Upper lobe of right lung (tissue), 1 donor: ENCODE measurements around the gene XCL2. TPM values are rescaled to one million over a fixed set of nuclear protein-coding genes. Genes with fewer than 3 reads are reported as not detected.

Experiments used
- ATAC-seq: fragments of 200-7000 bp; cut with Tn5 transposase; one replicate; pipeline ENCODE4 v1.9.1; 2020; ENCODE audit warnings: mild to moderate bottlenecking, moderate library complexity
- DNase-seq: peaks from one replicate; pipeline ENCODE4 v3.0.0-alpha.2; 2020
- H3K27ac ChIP-seq: fragments of 200-600 bp; one replicate; pipeline ENCODE4 v1.8.0; 2022
- H3K27me3 ChIP-seq: fragments of 200-600 bp; one replicate; pipeline ENCODE4 v1.8.0; 2022; ENCODE audit warnings: mild to moderate bottlenecking
- H3K36me3 ChIP-seq: fragments of 200-600 bp; one replicate; pipeline ENCODE4 v1.8.0; 2022
- H3K4me1 ChIP-seq: fragments of 200-600 bp; one replicate; pipeline ENCODE4 v1.8.0; 2022
- H3K4me3 ChIP-seq: fragments of 200-600 bp; one replicate; pipeline ENCODE4 v1.8.0; 2022; ENCODE audit warnings: mild to moderate bottlenecking
- H3K9me3 ChIP-seq: fragments of 200-600 bp; one replicate; pipeline ENCODE4 v1.8.0; 2022
- intact Hi-C: fragments of 100-400 bp; cut with DNase I; formaldehyde crosslinking; loops from one replicate; pipeline ENCODE4 v1.11.0; 2022
- total RNA-seq: library from RNA; stranded (reverse); fragmentation: NEBNext Ultra II Directional; extraction: Animal tissue kit (Norgen Biotek cat#: 25700); gene quantifications from one replicate; pipeline ENCODE4 v1.2.1, GENCODE V29; 2021
- TF ChIP-seq, protein P1 (sequence below): fragments of 200-600 bp; IDR thresholded peaks from one replicate; pipeline ENCODE4 v1.8.0; 2022; ENCODE audit warnings: antibody characterized with exemption
- donor health status: DM: no; HTN: yes; CAD: no; lungs with severe emphysema.

Gene XCL2
- total RNA-seq, 1 donor from 2014 or later: 2.0 TPM

DNA sequence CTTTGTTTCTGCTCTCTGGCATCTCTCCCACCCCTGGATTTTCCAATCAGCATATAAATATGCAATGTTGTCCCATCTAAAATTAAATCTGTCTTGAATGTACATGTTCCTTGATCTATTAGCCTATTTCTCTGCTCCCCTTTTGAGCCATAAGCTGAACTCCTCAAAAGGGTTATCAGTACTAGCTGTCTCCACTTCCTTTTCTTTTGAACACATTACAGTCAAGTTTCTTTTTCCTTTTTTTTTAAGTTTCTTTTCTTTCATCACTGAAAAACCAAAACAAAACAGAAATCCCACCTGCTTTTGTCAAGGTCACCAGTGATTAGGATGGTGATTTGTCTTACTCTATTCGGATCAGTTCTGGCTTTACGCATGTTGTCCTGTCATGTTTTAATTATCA, 29.3 kb downstream of the XCL2 start:
- Histone ChIP-seq H3K4me3 (no peak overlapping the region), H3K36me3 (no peaks in the 10 kb centered on the region), H3K27me3 (no peaks in the 10 kb centered on the region), H3K27ac (no peak overlapping the region), H3K4me1 (peaks cover 11% of the 10 kb centered on the region), H3K9me3 (no peaks in the 10 kb centered on the region)
- DNase-seq: no peak
- TF ChIP-seq, protein P1, sequence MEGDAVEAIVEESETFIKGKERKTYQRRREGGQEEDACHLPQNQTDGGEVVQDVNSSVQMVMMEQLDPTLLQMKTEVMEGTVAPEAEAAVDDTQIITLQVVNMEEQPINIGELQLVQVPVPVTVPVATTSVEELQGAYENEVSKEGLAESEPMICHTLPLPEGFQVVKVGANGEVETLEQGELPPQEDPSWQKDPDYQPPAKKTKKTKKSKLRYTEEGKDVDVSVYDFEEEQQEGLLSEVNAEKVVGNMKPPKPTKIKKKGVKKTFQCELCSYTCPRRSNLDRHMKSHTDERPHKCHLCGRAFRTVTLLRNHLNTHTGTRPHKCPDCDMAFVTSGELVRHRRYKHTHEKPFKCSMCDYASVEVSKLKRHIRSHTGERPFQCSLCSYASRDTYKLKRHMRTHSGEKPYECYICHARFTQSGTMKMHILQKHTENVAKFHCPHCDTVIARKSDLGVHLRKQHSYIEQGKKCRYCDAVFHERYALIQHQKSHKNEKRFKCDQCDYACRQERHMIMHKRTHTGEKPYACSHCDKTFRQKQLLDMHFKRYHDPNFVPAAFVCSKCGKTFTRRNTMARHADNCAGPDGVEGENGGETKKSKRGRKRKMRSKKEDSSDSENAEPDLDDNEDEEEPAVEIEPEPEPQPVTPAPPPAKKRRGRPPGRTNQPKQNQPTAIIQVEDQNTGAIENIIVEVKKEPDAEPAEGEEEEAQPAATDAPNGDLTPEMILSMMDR: no peak
- intact Hi-C loops: no loop called here
- ATAC-seq: no peak

DNA sequence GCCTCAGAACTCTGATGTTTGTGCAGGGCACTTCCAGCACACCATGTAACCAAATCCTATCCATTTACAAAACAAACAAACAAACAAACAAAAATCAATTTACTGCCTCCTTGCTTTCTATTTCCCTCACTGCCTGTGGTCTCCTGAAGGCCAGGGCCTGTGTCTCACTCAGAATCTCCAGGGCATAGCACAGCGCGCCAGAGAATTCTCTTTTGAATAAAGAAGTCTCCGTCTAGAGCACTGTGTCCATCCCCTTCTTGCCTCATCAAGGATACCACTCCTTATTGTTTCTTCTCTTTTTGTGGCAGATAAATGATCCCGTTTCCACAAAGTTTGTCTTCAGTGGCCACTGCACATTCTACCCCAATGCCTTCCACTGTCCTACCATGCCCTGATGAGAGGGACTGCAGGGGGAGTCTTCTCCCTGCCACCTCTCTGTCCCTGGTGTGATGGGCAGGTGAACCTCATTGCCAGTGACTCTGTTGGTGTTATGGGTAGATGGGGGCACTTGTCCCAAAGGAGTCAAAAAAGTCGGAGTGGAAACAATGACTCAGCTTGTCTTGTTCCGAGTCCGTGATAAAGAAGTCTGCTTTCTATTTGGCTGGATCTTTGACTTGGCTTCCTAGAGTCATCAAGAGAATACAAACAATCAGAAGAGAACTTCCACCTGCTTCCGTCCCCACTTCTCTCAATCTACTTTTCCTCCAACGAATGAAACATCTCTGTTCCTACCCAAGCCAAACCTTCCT, 30.0 kb downstream of the XCL2 start:
- Histone ChIP-seq H3K27me3 (no peaks in the 10 kb centered on the region), H3K36me3 (no peaks in the 10 kb centered on the region), H3K4me1 (peaks cover 11% of the 10 kb centered on the region), H3K9me3 (no peaks in the 10 kb centered on the region), H3K4me3 (no peak overlapping the region), H3K27ac (no peak overlapping the region)
- intact Hi-C loops: no loop called here
- TF ChIP-seq, protein P1: no peak
- no peak for ATAC-seq
- DNase-seq: no peak

- DNase-seq (no peak), ATAC-seq (no peak)
- no peak overlapping the region for H3K27ac ChIP-seq
- TF ChIP-seq, protein P1: no peak
- intact Hi-C loops: no loop called here
- H3K4me3 ChIP-seq: no peak overlapping the region
- H3K4me1 ChIP-seq: peaks cover 11% of the 10 kb centered on the region
- H3K9me3 ChIP-seq: no peaks in the 10 kb centered on the region
- H3K27me3 ChIP-seq: no peaks in the 10 kb centered on the region
- no peaks in the 10 kb centered on the region for H3K36me3 ChIP-seq
Measured at GRCh38 chr1:168512864-168513595, 30.8 kb downstream of the XCL2 start.

GRCh38 chr1:168509875-168510791, 33.7 kb downstream of the XCL2 start:
- H3K4me3 ChIP-seq: no peak overlapping the region
- H3K4me1 ChIP-seq: peaks cover 11% of the 10 kb centered on the region
- no peaks in the 10 kb centered on the region for H3K9me3 ChIP-seq
- no peaks in the 10 kb centered on the region for H3K27me3 ChIP-seq
- no peak for ATAC-seq
- intact Hi-C loops: no loop called here
- H3K36me3 ChIP-seq: no peaks in the 10 kb centered on the region
- TF ChIP-seq, protein P1: no peak
- no peak overlapping the region for H3K27ac ChIP-seq
- no peak for DNase-seq

- peaks cover 11% of the 10 kb centered on the region for H3K4me1 ChIP-seq
- DNase-seq: no peak
- ATAC-seq: no peak
- intact Hi-C loops: no loop called here
- H3K4me3 ChIP-seq: no peak overlapping the region
- TF ChIP-seq, protein P1: no peak
- no peaks in the 10 kb centered on the region for H3K36me3 ChIP-seq
- H3K27ac ChIP-seq: no peak overlapping the region
- no peaks in the 10 kb centered on the region for H3K9me3 ChIP-seq
- H3K27me3 ChIP-seq: no peaks in the 10 kb centered on the region
Measured at GRCh38 chr1:168509210-168509609, 34.6 kb downstream of the XCL2 start.
